ENCODE measurements around the gene OLIG1. TPM values are rescaled to one million over a fixed set of nuclear protein-coding genes. Genes with fewer than 3 reads are reported as not detected.

OLIG1 gene
- total RNA-seq, 1 donor from 2014 or later, result not detected

- no peaks in the 10 kb centered on the region for H3K9me3 Mint-ChIP-seq
- peak within 1 kb of the TSS; percentile 46 for H3K27ac Mint-ChIP-seq
- no peak for DNase-seq
- no peaks in the 10 kb centered on the region for H3K36me3 Mint-ChIP-seq (ENCODE audit: low read depth)
- H3K4me3 Mint-ChIP-seq, result peak within 1 kb of the TSS; percentile 5
- no peak for ATAC-seq (ENCODE audit: low read depth)
- peaks cover 64% of the 10 kb centered on the region for H3K27me3 Mint-ChIP-seq
- no peak for TF ChIP-seq CTCF (IDR thresholded peaks at IDR 0.05)
- ChIA-PET POLR2A (no interaction called here), CTCF (no interaction called here)
- peaks cover 29% of the 10 kb centered on the region for H3K4me1 Mint-ChIP-seq
- intact Hi-C loops (cut with micrococcal nuclease), result loop anchor here (10.0 kb wide), 1 partner anchor 169 kb away; no protein-coding TSS in a partner anchor
Observed at GRCh38 chr21:33025489-33026442, 44.2 kb upstream of the OLIG1 start, which contains the start of gene OLIG2. Gene OLIG2 (plus strand): TSS chr21:33025935. CDS start chr21:33026863, 928 bp downstream.

- CTCF ChIA-PET, result no interaction called here
- H3K4me3 Mint-ChIP-seq, result no peak overlapping the region
- peaks cover 61% of the 10 kb centered on the region for H3K27me3 Mint-ChIP-seq
- POLR2A ChIA-PET, result no interaction called here
- no peak for DNase-seq
- H3K4me1 Mint-ChIP-seq, result peaks cover 29% of the 10 kb centered on the region
- ATAC-seq (ENCODE audit: low read depth), result no peak
- no peaks in the 10 kb centered on the region for H3K9me3 Mint-ChIP-seq
- no peak for TF ChIP-seq CTCF (IDR thresholded peaks at IDR 0.05)
- H3K27ac Mint-ChIP-seq, result peak overlapping the region; percentile 46
- intact Hi-C loops (cut with micrococcal nuclease), result loop anchor here (10.0 kb wide), 1 partner anchor 168 kb away; no protein-coding TSS in a partner anchor
- H3K36me3 Mint-ChIP-seq (ENCODE audit: low read depth), result no peaks in the 10 kb centered on the region
Observed at GRCh38 chr21:33026443-33026858, 43.5 kb upstream of the OLIG1 start.

DNA sequence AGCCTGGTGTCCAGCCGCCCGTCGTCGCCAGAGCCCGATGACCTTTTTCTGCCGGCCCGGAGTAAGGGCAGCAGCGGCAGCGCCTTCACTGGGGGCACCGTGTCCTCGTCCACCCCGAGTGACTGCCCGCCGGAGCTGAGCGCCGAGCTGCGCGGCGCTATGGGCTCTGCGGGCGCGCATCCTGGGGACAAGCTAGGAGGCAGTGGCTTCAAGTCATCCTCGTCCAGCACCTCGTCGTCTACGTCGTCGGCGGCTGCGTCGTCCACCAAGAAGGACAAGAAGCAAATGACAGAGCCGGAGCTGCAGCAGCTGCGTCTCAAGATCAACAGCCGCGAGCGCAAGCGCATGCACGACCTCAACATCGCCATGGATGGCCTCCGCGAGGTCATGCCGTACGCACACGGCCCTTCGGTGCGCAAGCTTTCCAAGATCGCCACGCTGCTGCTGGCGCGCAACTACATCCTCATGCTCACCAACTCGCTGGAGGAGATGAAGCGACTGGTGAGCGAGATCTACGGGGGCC lies 43.0 kb upstream of the OLIG1 start:
- CTCF ChIA-PET, result no interaction called here
- H3K36me3 Mint-ChIP-seq (ENCODE audit: low read depth), result no peaks in the 10 kb centered on the region
- ATAC-seq (ENCODE audit: low read depth), result no peak
- no peak for TF ChIP-seq CTCF (IDR thresholded peaks at IDR 0.05)
- no peak for DNase-seq
- no peak overlapping the region for H3K27ac Mint-ChIP-seq
- no peak overlapping the region for H3K4me3 Mint-ChIP-seq
- H3K4me1 Mint-ChIP-seq, result peaks cover 29% of the 10 kb centered on the region
- H3K9me3 Mint-ChIP-seq, result no peaks in the 10 kb centered on the region
- intact Hi-C loops (cut with micrococcal nuclease), result loop anchor here (10.0 kb wide), 1 partner anchor 168 kb away; no protein-coding TSS in a partner anchor
- peaks cover 58% of the 10 kb centered on the region for H3K27me3 Mint-ChIP-seq
- POLR2A ChIA-PET, result no interaction called here

GRCh38 chr21:33027401-33028286 lies 42.3 kb upstream of the OLIG1 start:
- Mint-ChIP-seq H3K4me1 (peaks cover 27% of the 10 kb centered on the region), H3K9me3 (no peaks in the 10 kb centered on the region), H3K27me3 (peaks cover 58% of the 10 kb centered on the region), H3K36me3 (ENCODE audit: low read depth) (no peaks in the 10 kb centered on the region), H3K27ac (no peak overlapping the region), H3K4me3 (no peak overlapping the region)
- DNase-seq (no peak), ATAC-seq (ENCODE audit: low read depth) (no peak)
- ChIA-PET CTCF (no interaction called here), POLR2A (interaction anchor here (0.7 kb wide), 1 partner anchor 84 kb away, joined by 4 read pairs; no protein-coding TSS in a partner anchor)
- no peak for TF ChIP-seq CTCF (IDR thresholded peaks at IDR 0.05)
- intact Hi-C loops (cut with micrococcal nuclease), result loop anchor here (10.0 kb wide), 1 partner anchor 167 kb away; no protein-coding TSS in a partner anchor
